SK-N-SH (cell line): Measurements from ENCODE around the gene SYT1. TPM values are rescaled to one million over a fixed set of nuclear protein-coding genes. Genes with fewer than 3 reads are reported as not detected.

Experiments
- CTCF ChIA-PET: fragments of 300-600, 350-600 bp; formaldehyde crosslinking; extraction: SDS; loops from one replicate; lab custom pipeline; 2021; lab: Yijun Ruan, JAX
- POLR2A ChIA-PET: fragments of 350-600 bp; sonication (Branson Sonifier 250); formaldehyde crosslinking; extraction: SDS; loops from one replicate; lab custom pipeline; 2020; ENCODE audit warnings: antibody characterized with exemption, inconsistent platforms; lab: Yijun Ruan, JAX
- DNase-seq: peaks from one replicate; pipeline ENCODE4 v3.0.0; 2012
- H2AFZ ChIP-seq: fragments of 200-600 bp; sonication (generic); 2 replicates; pipeline ENCODE4 v1.8.1; 2016; ENCODE audit warnings: antibody characterized with exemption, mild to moderate bottlenecking, low read depth
- H3F3A ChIP-seq: fragments of 200-600 bp; sonication (generic); replicated peaks from 2 replicates; pipeline ENCODE3; 2016; ENCODE audit warnings: antibody characterized with exemption, mild to moderate bottlenecking; ENCODE audit not compliant: insufficient read depth
- H3K27ac ChIP-seq, 2 experiments: fragments of 200-500 bp in 1 of 2; fragments of 200-600 bp in 1 of 2; sonication (Bioruptor generic) in 1 of 2; sonication (generic), shearing (Covaris generic) in 1 of 2; 2 replicates each; pipeline versions ENCODE4 v1.5.1 to v1.6.1; 2014 to 2016; ENCODE audit warnings: low read depth in 2 of 2, inconsistent platforms in 1 of 2, low read length in 1 of 2, mild to moderate bottlenecking in 1 of 2, mixed read lengths in 1 of 2
- H3K27me3 ChIP-seq: fragments of 200-600 bp; sonication (generic), shearing (Covaris generic); 2 replicates; pipeline ENCODE4 v1.6.1; 2016; ENCODE audit warnings: mixed run types; ENCODE audit not compliant: insufficient read depth
- H3K36me3 ChIP-seq, 2 experiments: fragments of 200-500 bp in 1 of 2; fragments of 200-600 bp in 1 of 2; sonication (Bioruptor generic) in 1 of 2; sonication (generic) in 1 of 2; replicated peaks in 1 of 2; 2 replicates each; pipeline versions ENCODE3 to v1.5.1; 2014 to 2016; ENCODE audit warnings: low read length in 1 of 2, mild to moderate bottlenecking in 1 of 2; ENCODE audit not compliant: insufficient read depth in 2 of 2, control insufficient read depth in 1 of 2
- H3K4me1 ChIP-seq, 2 experiments: fragments of 200-500 bp in 1 of 2; fragments of 200-600 bp in 1 of 2; sonication (Bioruptor generic) in 1 of 2; sonication (generic), shearing (Covaris generic) in 1 of 2; 2 replicates each; pipeline versions ENCODE4 v1.5.1 to v1.6.1; 2014 to 2016; ENCODE audit warnings: low read depth in 1 of 2, low read length in 1 of 2, mixed run types in 1 of 2; ENCODE audit not compliant: insufficient read depth in 2 of 2, control insufficient read depth in 1 of 2
- H3K4me2 ChIP-seq: fragments of 200-600 bp; sonication (generic), shearing (Covaris generic); 2 replicates; pipeline ENCODE4 v1.6.1; 2017; ENCODE audit warnings: mixed run types
- H3K4me3 ChIP-seq, 2 experiments: fragments of 200-500 bp in 1 of 2; fragments of 200-600 bp in 1 of 2; sonication (Bioruptor generic) in 1 of 2; sonication (generic), shearing (Covaris generic) in 1 of 2; 2 replicates each; pipeline versions ENCODE4 v1.5.1 to v1.8.1; 2014 to 2016; ENCODE audit warnings: low read depth in 2 of 2, inconsistent platforms in 1 of 2, low read length in 1 of 2, mild to moderate bottlenecking in 1 of 2, mixed read lengths in 1 of 2, moderate library complexity in 1 of 2
- H3K79me2 ChIP-seq: fragments of 200-600 bp; sonication (generic); 2 replicates; pipeline ENCODE4 v1.8.1; 2017; ENCODE audit warnings: mild to moderate bottlenecking; ENCODE audit not compliant: insufficient read depth
- H3K9ac ChIP-seq: fragments of 200-600 bp; sonication (generic); 2 replicates; pipeline ENCODE4 v1.6.1; 2017; ENCODE audit warnings: mixed run types
- H3K9me2 ChIP-seq: fragments of 200-600 bp; sonication (generic); 2 replicates; pipeline ENCODE4 v1.6.1; 2017; ENCODE audit warnings: mixed run types
- H3K9me3 ChIP-seq: fragments of 200-600 bp; sonication (generic); 2 replicates; pipeline ENCODE4 v1.6.1; 2017; ENCODE audit warnings: mixed run types, mild to moderate bottlenecking, moderate library complexity
- H4K20me1 ChIP-seq: fragments of 200-600 bp; sonication (generic); 2 replicates; pipeline ENCODE4 v1.6.1; 2017; ENCODE audit warnings: mild to moderate bottlenecking, mixed run types; ENCODE audit not compliant: insufficient read depth
- EP300 ChIP-seq, 2 experiments: IDR thresholded peaks; 2 replicates each; pipeline versions ENCODE4 v1.4.0 to v1.6.1; 2012; ENCODE audit warnings: borderline replicate concordance in 1 of 2, low read depth in 1 of 2, low read length in 1 of 2
- EZH2phosphoT487 ChIP-seq: fragments of 200-600 bp; sonication (generic); IDR thresholded peaks from 2 replicates; pipeline ENCODE4 v1.6.1; 2017; ENCODE audit warnings: low read depth, mixed run types, mild to moderate bottlenecking, antibody characterized with exemption, moderate library complexity, borderline replicate concordance
- FOSL2 ChIP-seq: IDR thresholded peaks from 2 replicates; pipeline ENCODE4 v1.4.0; 2012; ENCODE audit warnings: low read depth, mild to moderate bottlenecking, moderate library complexity, borderline replicate concordance
- JUND ChIP-seq: IDR thresholded peaks from 2 replicates; pipeline ENCODE4 v1.4.0; 2012
- MEF2A ChIP-seq: IDR thresholded peaks from 2 replicates; pipeline ENCODE4 v1.4.0; 2012; ENCODE audit warnings: low read depth, borderline replicate concordance
- NRF1 ChIP-seq: IDR thresholded peaks from 2 replicates; pipeline ENCODE4 v1.6.1; 2012; ENCODE audit warnings: low read depth, mild to moderate bottlenecking, low read length
- PBX3 ChIP-seq: IDR thresholded peaks from 2 replicates; pipeline ENCODE4; 2012
- POLR2AphosphoS5 ChIP-seq: IDR thresholded peaks from 2 replicates; pipeline ENCODE4 v1.6.1; 2012; ENCODE audit warnings: low read depth, low read length
- RAD21 ChIP-seq: IDR thresholded peaks from 2 replicates; pipeline ENCODE4 v1.6.1; 2012; ENCODE audit warnings: mild to moderate bottlenecking, low read length
- RCOR1 ChIP-seq: fragments of 150-350 bp; IDR thresholded peaks from 2 replicates; pipeline ENCODE4 v1.6.1; 2017; ENCODE audit warnings: antibody characterized with exemption, low read length
- REST ChIP-seq: IDR thresholded peaks from 2 replicates; pipeline ENCODE4 v1.6.1; 2012; ENCODE audit warnings: mild to moderate bottlenecking, low read depth, low read length, moderate library complexity
- RXRA ChIP-seq: IDR thresholded peaks from 2 replicates; pipeline ENCODE4 v1.4.0; 2012; ENCODE audit warnings: low read depth, mild to moderate bottlenecking, borderline replicate concordance
- SMC3 ChIP-seq: IDR thresholded peaks from 2 replicates; pipeline ENCODE4 v1.6.1; 2012; ENCODE audit warnings: low read depth, low read length, improper control_type of control experiment
- TCF12 ChIP-seq: IDR thresholded peaks from 2 replicates; pipeline ENCODE4 v1.4.0; 2012
- TEAD4 ChIP-seq: IDR thresholded peaks from 2 replicates; pipeline ENCODE4 v1.4.0; 2012; ENCODE audit warnings: mild to moderate bottlenecking, borderline replicate concordance; ENCODE audit not compliant: insufficient read depth
- USF2 ChIP-seq: fragments of 150-350 bp; IDR thresholded peaks from 2 replicates; pipeline ENCODE4 v1.6.1; 2017; ENCODE audit warnings: antibody characterized with exemption, low read length, low read depth, borderline replicate concordance
- YY1 ChIP-seq: IDR thresholded peaks from 2 replicates; pipeline ENCODE4 v1.4.0; 2012; ENCODE audit warnings: low read depth, mild to moderate bottlenecking
- ZBTB33 ChIP-seq: IDR thresholded peaks from 2 replicates; pipeline ENCODE4 v1.4.0; 2012; ENCODE audit warnings: low read depth, borderline replicate concordance
- WGBS: methylation state at CpG from one replicate; pipeline ENCODE4 v1.1.6; 2017; ENCODE audit warnings: low lambda C conversion rate; 5-methylcytosine and 5-hydroxymethylcytosine counted together
- polyA plus RNA-seq, 3 experiments: library from polyadenylated mRNA; depleted of rRNA; stranded (reverse); fragments of >200 nt; gene quantifications; 2 replicates each; pipeline ENCODE4 v1.2.3, GENCODE V29; 2012

Gene SYT1
- polyA plus RNA-seq, 1 of the 3 experiments (the other 2 are of a cell fraction): 12.7 TPM

GRCh38 chr12:79317179-79317847 is 452.7 kb downstream of the SYT1 start:
- Histone ChIP-seq H3F3A (no peaks in the 10 kb centered on the region), H3K9ac (no peak overlapping the region), H3K4me2 (no peak overlapping the region), H3K4me1 (no peaks in the 10 kb centered on the region; a peak in 1 of 4 replicates), H3K9me3 (no peaks in the 10 kb centered on the region), H2AFZ (no peak overlapping the region), H3K27ac (no peak overlapping the region; a peak in 1 of 4 replicates), H3K4me3 (no peak overlapping the region), H3K9me2 (no peaks in the 10 kb centered on the region), H3K27me3 (no peaks in the 10 kb centered on the region), H3K79me2 (no peaks in the 10 kb centered on the region), H3K36me3 (peaks cover 0 to 9% of the 10 kb centered on the region in 2 experiments), H4K20me1 (no peaks in the 10 kb centered on the region)
- no peak for DNase-seq
- TF ChIP-seq POLR2AphosphoS5: no peak
- 83% methylated on average over 10 of the region's 10 CpGs for WGBS
- ChIA-PET POLR2A (no interaction called here), CTCF (interaction anchor here (0.7 to 1.1 kb wide), 2 partner anchors 13 to 72 kb away, joined by 3 read pairs; no protein-coding TSS in a partner anchor)

- no peaks in the 10 kb centered on the region for H3K27me3 ChIP-seq
- no peak overlapping the region for H2AFZ ChIP-seq
- no peaks in the 10 kb centered on the region for H3K9me3 ChIP-seq
- 100% methylated on average over 1 of the region's 1 CpG for WGBS
- peaks cover 0 to 6% of the 10 kb centered on the region in 2 experiments for H3K36me3 ChIP-seq
- no peak overlapping the region for H3K4me2 ChIP-seq
- H3K27ac ChIP-seq: no peak overlapping the region
- no peaks in the 10 kb centered on the region; a peak in 3 of 4 replicates for H3K4me1 ChIP-seq
- H3K4me3 ChIP-seq: no peak overlapping the region
- no peaks in the 10 kb centered on the region for H3K9me2 ChIP-seq
- no peaks in the 10 kb centered on the region for H3F3A ChIP-seq
- H3K79me2 ChIP-seq: no peaks in the 10 kb centered on the region
- TF ChIP-seq TEAD4: no peak
- no peak for TF ChIP-seq EZH2phosphoT487
- no peak for TF ChIP-seq YY1
- TF ChIP-seq ZBTB33: no peak
- TF ChIP-seq RCOR1: no peak
- TF ChIP-seq RXRA: no peak
- TF ChIP-seq SMC3: no peak
- no peak for TF ChIP-seq POLR2AphosphoS5
- TF ChIP-seq RAD21: no peak
- no peak for TF ChIP-seq PBX3
- no peak for TF ChIP-seq JUND
- TF ChIP-seq EP300 (IDR thresholded peaks at IDR 0.05; ENCODE audit: borderline replicate concordance in 1 of 2, low read depth in 1 of 2, low read length in 1 of 2): no peak
- no peak for TF ChIP-seq NRF1
- TF ChIP-seq FOSL2: no peak
- no peak for TF ChIP-seq USF2
- TF ChIP-seq TCF12: no peak
- no peak for TF ChIP-seq MEF2A
- TF ChIP-seq REST: no peak
- ChIA-PET POLR2A (no interaction called here), CTCF (interaction anchor here (1.0 kb wide), 1 partner anchor 24 kb away, joined by 3 read pairs; no protein-coding TSS in a partner anchor)
- no peak for DNase-seq
- H4K20me1 ChIP-seq: no peaks in the 10 kb centered on the region
- H3K9ac ChIP-seq: no peak overlapping the region
Observed at GRCh38 chr12:79322905-79323304, 458.3 kb downstream of the SYT1 start.
